Measurements from ENCODE around the gene ANGPTL7.

- TF ChIP-seq, protein P1, sequence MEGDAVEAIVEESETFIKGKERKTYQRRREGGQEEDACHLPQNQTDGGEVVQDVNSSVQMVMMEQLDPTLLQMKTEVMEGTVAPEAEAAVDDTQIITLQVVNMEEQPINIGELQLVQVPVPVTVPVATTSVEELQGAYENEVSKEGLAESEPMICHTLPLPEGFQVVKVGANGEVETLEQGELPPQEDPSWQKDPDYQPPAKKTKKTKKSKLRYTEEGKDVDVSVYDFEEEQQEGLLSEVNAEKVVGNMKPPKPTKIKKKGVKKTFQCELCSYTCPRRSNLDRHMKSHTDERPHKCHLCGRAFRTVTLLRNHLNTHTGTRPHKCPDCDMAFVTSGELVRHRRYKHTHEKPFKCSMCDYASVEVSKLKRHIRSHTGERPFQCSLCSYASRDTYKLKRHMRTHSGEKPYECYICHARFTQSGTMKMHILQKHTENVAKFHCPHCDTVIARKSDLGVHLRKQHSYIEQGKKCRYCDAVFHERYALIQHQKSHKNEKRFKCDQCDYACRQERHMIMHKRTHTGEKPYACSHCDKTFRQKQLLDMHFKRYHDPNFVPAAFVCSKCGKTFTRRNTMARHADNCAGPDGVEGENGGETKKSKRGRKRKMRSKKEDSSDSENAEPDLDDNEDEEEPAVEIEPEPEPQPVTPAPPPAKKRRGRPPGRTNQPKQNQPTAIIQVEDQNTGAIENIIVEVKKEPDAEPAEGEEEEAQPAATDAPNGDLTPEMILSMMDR (IDR thresholded peaks at IDR 0.05; ENCODE audit: low read depth, low read length): no peak
- no peak for TF ChIP-seq MYC (IDR thresholded peaks at IDR 0.05; ENCODE audit: low read depth, low read length)
Measured at GRCh38 chr1:11144570-11145256, 44.4 kb upstream of the ANGPTL7 start.

All from NB4 (cell line).